Activated CD4-positive, alpha-beta T cell treated with anti-CD3 and anti-CD28 coated beads, Interleukin-2, amount 10 ng/mL, durations not matched to agents 24 days and 14 days (primary cell): Measurements from ENCODE around the gene CFAP299. TPM values are rescaled to one million over a fixed set of nuclear protein-coding genes. Genes with fewer than 3 reads are reported as not detected.
"Not testable (repeated sequence)": the region's sequence is repeated elsewhere in the genome, so short reads cannot be mapped to it uniquely, and the experiment has no call there.

Experiments
- DNase-seq: peaks from one replicate; pipeline ENCODE4 v3.0.0; 2022
- H3K27ac Mint-ChIP-seq: one replicate; pipeline ENCODE4 v1.8.0; 2022; ENCODE audit warnings: mild to moderate bottlenecking, mixed read lengths
- H3K27me3 Mint-ChIP-seq: one replicate; pipeline ENCODE4 v1.8.0; 2022; ENCODE audit warnings: mixed read lengths
- H3K36me3 Mint-ChIP-seq: one replicate; pipeline ENCODE4 v1.8.0; 2022; ENCODE audit warnings: low read depth, mild to moderate bottlenecking, mixed read lengths
- H3K4me1 Mint-ChIP-seq: one replicate; pipeline ENCODE4 v1.8.0; 2021; ENCODE audit warnings: mixed read lengths
- H3K4me3 Mint-ChIP-seq: one replicate; pipeline ENCODE4 v1.8.0; 2022; ENCODE audit warnings: mild to moderate bottlenecking, moderate library complexity, mixed read lengths
- H3K9me3 Mint-ChIP-seq: one replicate; pipeline ENCODE4 v1.8.0; 2021; ENCODE audit warnings: mixed read lengths
- intact Hi-C: fragments of 100-400 bp; cut with micrococcal nuclease; formaldehyde crosslinking; loops from one replicate; pipeline ENCODE4 v1.15.1; 2023
- total RNA-seq: library from RNA; stranded (reverse); gene quantifications from 2 replicates; pipeline ENCODE4 v1.2.3, GENCODE V29; 2022

Gene CFAP299
- total RNA-seq, 1 donor from 2014 or later = not detected

- no peaks in the 10 kb centered on the region for H3K36me3 Mint-ChIP-seq
- no peak for DNase-seq
- intact Hi-C loops = no loop called here
- peaks cover 2% of the 10 kb centered on the region for H3K9me3 Mint-ChIP-seq
- no peaks in the 10 kb centered on the region for H3K4me1 Mint-ChIP-seq
- H3K4me3 Mint-ChIP-seq = no peak overlapping the region
- H3K27me3 Mint-ChIP-seq = no peaks in the 10 kb centered on the region
- H3K27ac Mint-ChIP-seq = no peak overlapping the region
Observed at GRCh38 chr4:80694171-80694570, 358.6 kb downstream of the CFAP299 start.

GRCh38 chr4:80705311-80705710 lies 369.8 kb downstream of the CFAP299 start:
- Mint-ChIP-seq H3K4me1 (no peaks in the 10 kb centered on the region), H3K27ac (no peak overlapping the region), H3K4me3 (no peak overlapping the region), H3K27me3 (no peaks in the 10 kb centered on the region), H3K9me3 (no peaks in the 10 kb centered on the region), H3K36me3 (no peaks in the 10 kb centered on the region)
- DNase-seq = no peak
- intact Hi-C loops = no loop called here

- H3K27ac Mint-ChIP-seq = no peak overlapping the region
- no peaks in the 10 kb centered on the region for H3K4me1 Mint-ChIP-seq
- H3K36me3 Mint-ChIP-seq = no peaks in the 10 kb centered on the region
- no peak for DNase-seq
- H3K4me3 Mint-ChIP-seq = no peak overlapping the region
- H3K9me3 Mint-ChIP-seq = no peaks in the 10 kb centered on the region
- no peaks in the 10 kb centered on the region for H3K27me3 Mint-ChIP-seq
- intact Hi-C loops = no loop called here
Observed at GRCh38 chr4:80709082-80709869, 373.7 kb downstream of the CFAP299 start.

- intact Hi-C loops = no loop called here
Observed at GRCh38 chr4:80710748-80711451, 375.4 kb downstream of the CFAP299 start.

GRCh38 chr4:80711956-80712355 lies 376.4 kb downstream of the CFAP299 start:
- Mint-ChIP-seq H3K27me3 (no peaks in the 10 kb centered on the region), H3K4me1 (no peaks in the 10 kb centered on the region), H3K9me3 (no peaks in the 10 kb centered on the region), H3K4me3 (no peak overlapping the region), H3K27ac (no peak overlapping the region), H3K36me3 (no peaks in the 10 kb centered on the region)
- DNase-seq = no peak
- intact Hi-C loops = no loop called here

More at GRCh38 chr4:80710748-80711451, 375.4 kb downstream of the CFAP299 start:
- DNase-seq = no peak
- H3K36me3 Mint-ChIP-seq = no peaks in the 10 kb centered on the region
- no peak overlapping the region for H3K4me3 Mint-ChIP-seq
- H3K9me3 Mint-ChIP-seq = no peaks in the 10 kb centered on the region
- no peak overlapping the region for H3K27ac Mint-ChIP-seq
- H3K4me1 Mint-ChIP-seq = no peaks in the 10 kb centered on the region
- no peaks in the 10 kb centered on the region for H3K27me3 Mint-ChIP-seq

GRCh38 chr4:80713409-80713808 lies 377.9 kb downstream of the CFAP299 start:
- Mint-ChIP-seq H3K4me1 (no peaks in the 10 kb centered on the region), H3K27me3 (no peaks in the 10 kb centered on the region), H3K9me3 (peaks cover 4% of the 10 kb centered on the region), H3K36me3 (no peaks in the 10 kb centered on the region), H3K27ac (no peak overlapping the region), H3K4me3 (no peak overlapping the region)
- DNase-seq = no peak
- intact Hi-C loops = no loop called here

- H3K4me1 Mint-ChIP-seq = no peaks in the 10 kb centered on the region
- H3K36me3 Mint-ChIP-seq = no peaks in the 10 kb centered on the region
- intact Hi-C loops = no loop called here
Observed at GRCh38 chr4:80717204-80717603, 381.7 kb downstream of the CFAP299 start.

GRCh38 chr4:80726471-80726870 lies 390.9 kb downstream of the CFAP299 start:
- no peak overlapping the region for H3K27ac Mint-ChIP-seq
- H3K9me3 Mint-ChIP-seq = no peaks in the 10 kb centered on the region
- H3K4me1 Mint-ChIP-seq = no peaks in the 10 kb centered on the region
- H3K27me3 Mint-ChIP-seq = no peaks in the 10 kb centered on the region
- no peak overlapping the region for H3K4me3 Mint-ChIP-seq
- intact Hi-C loops = no loop called here
- no peaks in the 10 kb centered on the region for H3K36me3 Mint-ChIP-seq
- DNase-seq = no peak

More at GRCh38 chr4:80717204-80717603, 381.7 kb downstream of the CFAP299 start:
- H3K9me3 Mint-ChIP-seq = peaks cover 4% of the 10 kb centered on the region
- DNase-seq = no peak
- H3K27ac Mint-ChIP-seq = no peak overlapping the region
- no peaks in the 10 kb centered on the region for H3K27me3 Mint-ChIP-seq
- no peak overlapping the region for H3K4me3 Mint-ChIP-seq

- H3K4me1 Mint-ChIP-seq = no peaks in the 10 kb centered on the region
- H3K27ac Mint-ChIP-seq = no peak overlapping the region
- intact Hi-C loops = no loop called here
- no peaks in the 10 kb centered on the region for H3K27me3 Mint-ChIP-seq
- no peak overlapping the region for H3K4me3 Mint-ChIP-seq
- H3K9me3 Mint-ChIP-seq = no peaks in the 10 kb centered on the region
- no peaks in the 10 kb centered on the region for H3K36me3 Mint-ChIP-seq
- no peak for DNase-seq
Observed at GRCh38 chr4:80730158-80730557, 394.6 kb downstream of the CFAP299 start.

GRCh38 chr4:80731436-80731835 lies 395.9 kb downstream of the CFAP299 start:
- Mint-ChIP-seq H3K27ac (no peak overlapping the region), H3K36me3 (no peaks in the 10 kb centered on the region), H3K9me3 (no peaks in the 10 kb centered on the region), H3K27me3 (no peaks in the 10 kb centered on the region), H3K4me1 (no peaks in the 10 kb centered on the region), H3K4me3 (no peak overlapping the region)
- intact Hi-C loops = no loop called here
- DNase-seq = no peak

GRCh38 chr4:80732010-80732409 lies 396.5 kb downstream of the CFAP299 start:
- intact Hi-C loops = no loop called here
- H3K27me3 Mint-ChIP-seq = no peaks in the 10 kb centered on the region
- H3K27ac Mint-ChIP-seq = no peak overlapping the region
- no peaks in the 10 kb centered on the region for H3K4me1 Mint-ChIP-seq
- no peaks in the 10 kb centered on the region for H3K9me3 Mint-ChIP-seq
- no peaks in the 10 kb centered on the region for H3K36me3 Mint-ChIP-seq
- DNase-seq = no peak
- no peak overlapping the region for H3K4me3 Mint-ChIP-seq

- Mint-ChIP-seq H3K27me3 (no peaks in the 10 kb centered on the region), H3K4me3 (no peak overlapping the region), H3K27ac (no peak overlapping the region), H3K9me3 (peaks cover 7% of the 10 kb centered on the region), H3K4me1 (no peaks in the 10 kb centered on the region), H3K36me3 (no peaks in the 10 kb centered on the region)
- intact Hi-C loops = no loop called here
- DNase-seq = no peak
Observed at GRCh38 chr4:80740375-80740774, 404.8 kb downstream of the CFAP299 start.

- H3K27me3 Mint-ChIP-seq, H3K9me3 Mint-ChIP-seq, H3K4me3 Mint-ChIP-seq, H3K4me1 Mint-ChIP-seq, intact Hi-C loops, H3K27ac Mint-ChIP-seq, DNase-seq, H3K36me3 Mint-ChIP-seq: not testable (repeated sequence)
Observed at GRCh38 chr4:80749558-80749957, 414.0 kb downstream of the CFAP299 start.

- Mint-ChIP-seq H3K27ac (no peak overlapping the region), H3K9me3 (no peaks in the 10 kb centered on the region), H3K4me1 (no peaks in the 10 kb centered on the region), H3K36me3 (no peaks in the 10 kb centered on the region), H3K27me3 (no peaks in the 10 kb centered on the region), H3K4me3 (no peak overlapping the region)
- intact Hi-C loops = no loop called here
- DNase-seq = no peak
Observed at GRCh38 chr4:80751200-80751599, 415.7 kb downstream of the CFAP299 start.
